A204.1 (cell line): ENCODE data around the gene PBXIP1.

Experiments used
- FAIRE-seq: peaks from 2 replicates; lab custom pipeline; 2012; peaks lifted over from hg19 to GRCh38; lab: Jason Lieb, UNC

Gene PBXIP1, protein sequence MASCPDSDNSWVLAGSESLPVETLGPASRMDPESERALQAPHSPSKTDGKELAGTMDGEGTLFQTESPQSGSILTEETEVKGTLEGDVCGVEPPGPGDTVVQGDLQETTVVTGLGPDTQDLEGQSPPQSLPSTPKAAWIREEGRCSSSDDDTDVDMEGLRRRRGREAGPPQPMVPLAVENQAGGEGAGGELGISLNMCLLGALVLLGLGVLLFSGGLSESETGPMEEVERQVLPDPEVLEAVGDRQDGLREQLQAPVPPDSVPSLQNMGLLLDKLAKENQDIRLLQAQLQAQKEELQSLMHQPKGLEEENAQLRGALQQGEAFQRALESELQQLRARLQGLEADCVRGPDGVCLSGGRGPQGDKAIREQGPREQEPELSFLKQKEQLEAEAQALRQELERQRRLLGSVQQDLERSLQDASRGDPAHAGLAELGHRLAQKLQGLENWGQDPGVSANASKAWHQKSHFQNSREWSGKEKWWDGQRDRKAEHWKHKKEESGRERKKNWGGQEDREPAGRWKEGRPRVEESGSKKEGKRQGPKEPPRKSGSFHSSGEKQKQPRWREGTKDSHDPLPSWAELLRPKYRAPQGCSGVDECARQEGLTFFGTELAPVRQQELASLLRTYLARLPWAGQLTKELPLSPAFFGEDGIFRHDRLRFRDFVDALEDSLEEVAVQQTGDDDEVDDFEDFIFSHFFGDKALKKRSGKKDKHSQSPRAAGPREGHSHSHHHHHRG

DNA sequence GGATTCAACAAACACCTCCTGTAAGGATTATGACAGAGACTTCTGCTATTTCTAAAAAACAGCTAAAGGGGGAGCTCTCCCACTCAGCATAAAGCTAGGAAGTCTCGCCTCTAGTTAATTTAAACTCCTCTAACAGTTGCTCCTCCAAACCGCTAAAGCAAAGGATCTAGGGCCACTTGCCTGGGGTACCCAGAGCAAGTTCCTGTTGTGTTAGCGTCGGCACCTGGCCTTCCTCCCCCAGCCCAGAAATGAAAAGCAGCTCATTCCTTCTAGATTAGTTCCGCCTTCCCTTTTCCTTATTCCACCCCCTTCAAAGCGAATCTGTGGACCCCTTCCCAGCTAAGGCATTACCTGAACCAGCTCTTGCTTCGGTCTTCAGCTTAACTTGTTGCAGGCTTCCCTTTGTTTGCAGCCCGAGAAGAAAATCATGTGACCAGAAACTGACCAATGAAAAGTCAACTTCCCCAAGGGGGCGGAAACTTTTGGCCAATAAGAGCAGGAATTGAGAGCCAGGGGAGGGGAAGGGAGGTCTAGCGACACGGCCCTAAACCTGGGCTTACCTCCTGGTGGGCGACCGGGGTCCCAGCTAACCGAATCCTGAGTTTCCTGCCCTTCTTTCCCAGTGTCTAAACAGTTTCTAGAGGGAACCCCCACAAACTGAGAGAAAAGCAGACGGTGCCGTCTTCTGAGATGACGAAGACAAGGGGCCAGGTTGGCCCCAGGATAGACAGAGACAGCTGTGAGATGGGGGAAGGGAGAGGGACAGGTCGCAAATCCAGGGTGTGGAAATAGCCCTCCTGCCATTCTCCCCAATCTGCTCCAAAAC, at the start of gene PBXIP1:
TSS of gene PBXIP1 (minus strand) at position 382 of the 826 bp plus-strand sequence. CDS start 2,378 bp downstream, outside the sequence.
- peak; percentile 74 for FAIRE-seq

DNA sequence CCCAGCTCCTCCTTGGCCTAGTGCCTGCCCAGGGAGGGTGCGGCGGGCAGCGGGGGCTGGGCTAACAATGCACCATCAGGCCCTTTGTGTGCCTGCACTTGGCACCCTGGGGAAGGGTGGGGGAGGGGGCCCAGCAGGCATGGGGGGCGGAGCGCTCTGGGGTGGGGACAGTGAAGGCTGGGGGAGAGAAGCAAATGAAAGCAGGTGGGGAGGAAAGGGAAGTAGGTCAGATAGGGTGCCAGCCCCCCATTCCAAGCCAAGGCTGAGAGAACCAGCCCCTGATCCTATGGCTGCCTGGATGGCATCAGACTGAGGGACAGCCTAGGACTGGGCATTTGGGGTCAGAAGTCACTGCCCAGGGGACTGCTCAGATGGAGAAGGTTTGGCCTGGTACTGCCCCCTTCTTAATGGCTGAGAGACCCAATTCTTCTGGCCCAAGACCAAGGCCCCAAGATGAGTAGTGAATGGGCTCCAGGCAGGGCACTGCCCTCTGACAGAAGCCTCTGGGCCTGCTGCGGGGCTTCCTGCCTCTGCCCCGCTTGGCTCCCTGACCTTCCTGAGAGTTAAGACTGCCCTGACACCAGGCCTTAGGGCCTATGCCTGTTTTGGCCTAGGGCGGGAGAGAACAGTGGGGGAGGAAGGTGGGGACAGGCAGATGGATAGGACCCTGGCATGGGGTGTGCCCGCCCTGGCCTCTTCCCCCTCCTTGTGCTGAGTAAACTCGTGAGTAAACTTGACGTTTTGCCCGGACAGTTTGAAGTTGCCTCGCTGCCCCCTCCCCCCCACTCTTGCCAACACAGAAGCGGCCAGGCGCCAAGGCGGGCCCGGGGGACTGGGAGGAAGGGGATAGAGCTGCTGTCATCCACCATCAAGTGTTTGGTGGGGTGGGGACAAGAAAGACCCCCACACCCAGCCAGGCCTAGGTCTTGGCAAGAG, 49.4 kb upstream of the PBXIP1 start:
- FAIRE-seq, result no peak

DNA sequence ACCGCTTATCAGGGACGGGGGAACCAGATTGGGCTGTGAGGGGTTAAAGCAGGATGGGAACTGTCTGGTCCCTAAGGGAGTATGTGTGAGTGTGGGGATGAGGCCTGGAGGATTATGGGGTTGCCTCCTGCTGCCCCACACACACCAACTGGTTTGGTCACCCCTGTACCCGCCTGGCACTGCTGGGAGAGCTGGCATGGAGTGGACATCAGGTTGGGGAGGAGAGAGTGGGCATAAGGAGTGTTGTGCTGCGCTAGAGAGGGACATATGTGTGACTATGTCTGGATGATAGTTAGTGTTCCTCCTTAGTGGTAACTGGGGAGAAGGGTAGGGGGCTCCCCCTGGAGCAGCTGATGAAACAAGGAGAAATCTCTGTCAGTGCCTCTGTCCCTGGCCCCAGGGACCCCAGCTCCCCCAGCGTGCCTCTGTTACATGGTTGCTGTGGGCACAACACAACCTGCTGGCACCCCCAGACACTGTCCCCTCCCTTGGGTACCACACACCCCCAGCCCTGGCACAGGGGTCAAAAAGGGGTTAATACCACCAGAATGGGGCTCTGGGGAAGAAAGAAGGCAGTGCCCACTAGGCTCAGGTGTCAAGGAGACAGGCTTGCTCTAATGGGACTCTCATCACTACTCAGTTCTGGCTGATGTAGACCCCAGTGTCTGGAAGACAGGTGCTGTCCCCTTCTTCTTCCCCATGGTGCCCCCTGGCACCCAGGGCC, 48.6 kb upstream of the PBXIP1 start:
- no peak for FAIRE-seq

DNA sequence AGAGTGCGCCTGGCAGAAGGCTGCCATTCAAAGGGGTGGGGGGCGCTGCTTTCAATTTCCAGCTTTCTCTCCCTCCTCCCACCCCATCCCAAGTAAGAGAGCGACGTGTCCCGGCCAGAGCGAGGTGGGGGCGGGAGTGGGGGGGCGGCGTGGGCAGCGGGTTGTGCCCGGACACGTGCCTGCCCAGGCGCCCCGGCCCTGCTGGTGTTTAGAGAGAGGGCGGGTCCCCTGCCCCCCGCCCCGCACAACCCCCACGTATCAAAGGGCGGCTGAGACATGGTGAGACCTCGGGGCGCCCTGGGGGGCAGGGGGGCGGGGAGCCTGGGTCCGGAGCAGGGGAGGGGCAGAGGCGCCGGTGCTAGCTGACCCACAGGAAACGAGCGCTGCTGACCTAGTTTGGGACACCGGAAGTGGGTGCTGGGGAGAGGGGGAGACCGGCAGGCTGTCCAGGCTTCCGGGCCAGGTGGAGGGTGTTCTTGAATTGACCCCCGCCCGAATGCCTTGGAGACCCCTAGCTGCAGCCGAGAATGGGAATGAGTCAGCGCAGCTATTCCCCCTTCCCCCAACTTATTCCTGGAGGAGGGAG, 48.0 kb upstream of the PBXIP1 start:
- FAIRE-seq, result no peak

DNA sequence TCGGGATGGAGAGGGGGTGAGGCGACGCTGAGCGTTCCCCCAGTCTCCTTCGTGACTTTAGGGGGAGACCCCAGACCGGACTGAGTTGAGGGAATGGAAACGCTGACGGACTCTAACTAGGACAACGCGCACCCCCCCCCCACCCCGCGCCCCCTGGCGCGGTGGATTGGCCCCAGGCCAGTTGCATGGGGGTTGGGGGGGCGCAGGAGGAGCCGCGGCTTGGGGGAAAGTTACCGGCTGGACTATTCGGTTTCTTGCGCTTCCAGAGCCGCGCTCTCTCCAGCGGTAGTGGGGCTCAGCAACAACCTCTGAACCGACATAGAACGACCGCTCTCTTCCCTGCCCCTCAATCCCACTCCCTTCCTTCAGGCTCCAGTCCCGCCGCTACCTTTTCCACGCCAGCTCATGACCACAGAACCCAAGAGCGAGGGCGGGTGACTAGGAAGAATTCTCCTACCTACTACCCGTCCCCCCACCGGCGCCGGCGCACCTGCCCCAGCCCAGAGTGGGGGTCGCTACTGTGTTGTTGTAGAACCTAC, 47.4 kb upstream of the PBXIP1 start:
- no peak for FAIRE-seq

DNA sequence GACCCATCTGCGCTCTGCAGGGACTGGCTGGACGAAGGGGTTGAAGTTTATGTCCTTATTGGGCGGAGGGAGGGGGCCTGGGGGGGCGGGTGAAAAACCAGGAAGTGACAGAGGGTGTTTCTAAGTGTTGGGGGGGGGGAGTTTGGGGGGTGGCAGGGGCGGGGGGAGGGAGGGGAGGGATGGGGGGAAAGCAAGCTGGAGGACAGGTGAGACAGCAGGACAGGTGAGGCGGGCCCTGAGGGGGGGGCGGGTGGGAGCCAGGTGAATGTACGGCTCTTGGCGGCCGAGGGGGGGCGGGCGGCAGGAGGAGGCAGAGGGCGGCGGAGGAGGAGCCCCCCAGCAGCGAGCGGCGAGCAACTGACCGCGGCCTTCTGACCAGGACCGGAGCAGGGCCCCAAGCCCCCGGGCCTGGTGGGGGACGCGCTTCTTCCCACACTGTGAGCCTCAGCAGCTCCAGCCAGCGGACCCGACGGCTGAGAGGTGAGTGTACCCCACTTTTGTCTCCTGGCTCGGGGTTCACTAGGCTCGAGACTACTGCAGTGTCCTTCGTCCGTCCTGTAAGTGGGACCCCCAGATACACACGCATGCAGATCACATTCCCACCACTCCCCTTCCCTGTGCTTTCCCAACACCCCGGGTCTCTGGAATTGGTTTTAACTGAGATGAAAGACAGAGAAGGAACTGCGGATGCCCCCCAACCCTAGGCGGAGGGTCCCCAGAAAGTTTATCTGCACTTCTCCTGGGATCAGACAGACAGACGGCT, 46.7 kb upstream of the PBXIP1 start, which contains the start of gene ZBTB7B:
TSS of gene ZBTB7B (plus strand) at position 339 of the 763 bp plus-strand sequence. CDS start 11,859 bp downstream, outside the sequence.
- no peak for FAIRE-seq

DNA sequence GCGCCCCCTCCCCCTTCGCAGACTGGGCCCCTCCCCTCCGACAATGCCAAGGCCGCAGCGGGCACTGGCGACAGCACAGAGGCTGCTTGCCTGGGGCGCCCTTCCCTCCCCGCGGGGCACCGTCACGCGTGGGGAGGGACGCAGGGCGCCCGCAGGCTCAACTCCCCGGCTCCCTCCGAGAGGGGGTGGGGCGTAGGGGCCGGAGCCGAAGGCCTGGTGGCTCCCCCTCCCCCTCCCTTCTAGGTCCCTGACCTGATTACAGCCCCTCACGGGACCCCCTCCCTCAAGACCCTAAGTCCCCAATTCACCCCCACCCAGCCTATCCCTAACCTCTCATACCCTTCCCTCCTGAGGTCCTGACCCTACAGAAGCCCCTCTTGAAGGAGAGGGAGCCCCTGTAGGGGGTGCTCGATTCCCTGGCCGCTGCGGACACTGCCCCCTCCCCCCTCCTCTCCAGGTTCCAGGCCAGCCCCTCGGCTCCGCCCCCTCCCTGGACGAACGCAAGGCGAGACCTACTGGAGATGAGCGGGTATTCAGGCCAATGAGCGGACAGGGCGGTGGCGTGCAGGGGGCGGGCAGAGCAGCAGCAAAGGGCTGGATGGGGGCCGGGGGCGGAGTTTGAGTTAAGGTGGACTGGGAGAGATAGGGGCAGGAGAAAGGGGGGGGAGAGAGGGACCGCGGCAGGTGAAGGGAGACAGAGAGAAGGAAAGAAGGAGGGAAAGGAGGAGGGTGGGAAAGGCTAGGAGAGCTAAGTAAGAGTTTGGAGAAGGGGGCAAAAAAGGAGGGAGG, 46.0 kb upstream of the PBXIP1 start:
- FAIRE-seq, result peak; percentile 90

DNA sequence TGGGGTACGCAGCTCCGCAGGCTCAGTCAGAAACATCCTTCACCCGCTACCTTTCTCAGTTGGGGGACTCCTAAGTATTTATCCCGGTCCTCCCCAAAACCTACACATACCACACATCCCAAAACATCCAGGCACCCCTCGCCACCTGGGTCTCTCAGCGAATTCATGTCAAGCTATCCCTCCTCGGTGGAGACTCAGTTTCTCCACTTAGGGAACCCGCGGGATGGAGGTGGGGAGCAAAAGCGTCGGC, 45.5 kb upstream of the PBXIP1 start:
- no peak for FAIRE-seq

DNA sequence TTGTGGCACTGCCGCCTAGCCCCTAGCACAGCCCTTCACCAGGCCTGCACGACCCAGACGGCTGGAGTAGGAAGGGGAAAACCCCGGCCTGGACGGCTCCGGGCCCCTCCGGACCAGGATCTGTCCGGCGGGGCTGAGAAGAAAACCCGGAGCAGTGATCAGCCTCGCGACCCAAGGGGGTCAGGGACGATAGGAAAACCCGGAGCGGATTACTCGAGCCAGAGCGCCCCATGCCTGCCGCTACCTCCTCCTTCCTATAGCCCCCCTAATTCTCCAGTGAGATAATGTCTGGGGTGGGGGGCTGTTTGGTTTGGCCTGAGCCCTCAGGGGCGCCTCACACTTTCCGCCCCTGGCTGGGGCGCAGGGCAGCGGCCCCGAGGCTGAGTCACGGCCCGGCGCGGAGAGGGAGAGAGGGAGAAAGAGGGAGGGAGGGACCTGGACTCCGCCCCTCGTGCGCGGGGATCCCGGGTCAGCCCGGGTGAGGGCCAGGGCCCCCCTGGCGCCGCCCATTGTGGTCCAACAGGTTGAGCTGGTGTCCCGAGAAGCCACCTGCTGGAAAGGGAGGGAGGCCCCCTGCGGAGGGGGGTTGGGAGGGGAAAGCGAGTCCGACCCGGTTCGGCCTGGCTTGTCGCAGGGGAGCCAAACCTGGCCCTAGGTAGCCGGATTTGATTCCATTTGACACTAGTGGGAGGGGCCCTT, 45.0 kb upstream of the PBXIP1 start:
- no peak for FAIRE-seq

DNA sequence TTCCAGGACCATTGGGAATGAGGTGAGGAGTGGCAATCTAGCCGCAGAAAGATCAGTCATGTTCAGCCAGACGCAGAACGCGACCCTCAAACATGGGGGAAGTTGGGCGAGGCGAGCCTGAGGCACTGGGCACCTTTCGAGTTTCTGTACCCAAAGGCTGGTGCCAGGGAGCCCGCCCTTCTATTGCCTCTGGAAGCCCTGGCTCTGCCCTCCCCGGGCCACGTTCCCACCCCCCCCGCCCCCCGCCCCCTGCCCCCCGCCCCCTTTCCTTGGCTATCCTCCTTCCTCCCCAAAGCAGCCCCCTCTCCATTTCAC, 44.5 kb upstream of the PBXIP1 start:
- no peak for FAIRE-seq

DNA sequence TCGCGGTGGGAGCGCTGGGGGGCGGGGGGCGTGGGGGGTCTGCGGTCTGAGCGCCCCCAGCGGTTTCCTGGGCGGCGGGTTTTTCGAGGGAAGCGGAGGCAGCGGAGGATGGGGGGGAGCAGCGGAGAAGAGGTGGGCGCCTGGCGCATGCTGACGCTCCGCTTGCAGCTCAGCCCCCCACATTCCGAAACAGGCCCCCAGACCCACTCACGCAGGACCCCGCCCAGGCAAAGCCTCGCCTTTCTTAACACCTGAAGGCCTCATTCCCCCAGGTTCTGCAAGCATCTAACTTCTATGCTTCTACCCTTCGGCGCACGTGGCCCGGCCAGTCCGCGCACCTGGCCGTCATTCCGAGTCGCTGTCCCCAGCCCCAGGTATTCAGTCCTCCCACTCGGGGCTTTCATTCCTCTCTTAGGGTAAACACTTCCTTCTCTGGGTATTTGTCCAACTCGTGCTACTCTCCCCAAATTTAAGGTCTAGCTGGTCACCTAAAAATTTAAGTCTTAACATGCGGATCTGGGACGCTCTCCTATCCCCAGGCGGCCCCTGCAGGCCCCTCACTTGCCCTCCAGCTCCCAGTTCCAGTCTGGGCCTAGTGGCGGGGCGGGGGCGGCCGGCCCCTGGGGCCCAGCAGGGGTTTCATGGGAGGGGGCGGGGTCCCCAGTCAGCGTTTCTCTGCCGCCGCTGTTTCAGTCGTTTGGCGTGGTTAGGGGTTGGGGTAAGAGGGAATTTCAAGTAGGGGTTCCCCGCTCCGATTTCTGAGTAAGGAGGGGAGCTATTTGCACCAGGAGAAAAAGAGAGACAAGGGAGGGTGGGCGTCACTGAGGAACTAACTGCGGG, 43.9 kb upstream of the PBXIP1 start:
- no peak for FAIRE-seq

DNA sequence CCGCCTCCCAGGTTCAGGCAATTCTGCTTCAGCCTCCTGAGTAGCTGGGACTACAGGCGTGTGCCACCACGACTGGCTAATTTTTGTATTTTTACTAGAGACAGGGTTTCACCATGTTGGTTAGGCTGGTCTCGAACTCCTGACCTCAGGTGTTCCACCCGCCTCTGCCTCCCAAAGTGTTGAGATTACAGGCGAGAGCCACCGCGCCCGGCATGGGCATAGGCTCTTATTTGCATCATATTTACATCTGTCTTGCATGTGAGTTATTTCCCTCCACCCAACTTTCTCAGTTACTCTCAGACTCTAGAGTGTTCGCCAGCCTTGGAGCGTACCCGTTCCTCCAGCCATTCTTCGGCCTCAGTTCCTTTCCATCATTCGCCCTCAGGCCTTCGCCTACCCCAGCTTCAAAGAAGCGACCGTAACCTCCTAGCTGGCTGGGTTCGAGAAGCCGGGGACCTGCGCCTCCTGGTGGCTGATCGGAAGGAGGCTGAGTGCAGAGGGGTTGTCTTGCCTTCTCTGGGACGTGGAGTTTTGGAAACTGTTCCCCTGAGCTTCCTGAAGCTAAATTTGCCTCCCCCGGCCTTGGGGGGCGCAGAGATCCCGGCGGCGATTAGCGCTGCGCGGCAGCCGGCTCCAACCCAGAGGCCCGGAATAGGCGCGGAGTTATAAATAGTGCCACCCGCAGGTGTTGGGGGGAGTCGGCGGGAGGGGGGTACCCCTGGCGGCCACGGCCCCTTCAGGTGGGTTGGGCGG, 43.1 kb upstream of the PBXIP1 start:
- peak; percentile 51 for FAIRE-seq

DNA sequence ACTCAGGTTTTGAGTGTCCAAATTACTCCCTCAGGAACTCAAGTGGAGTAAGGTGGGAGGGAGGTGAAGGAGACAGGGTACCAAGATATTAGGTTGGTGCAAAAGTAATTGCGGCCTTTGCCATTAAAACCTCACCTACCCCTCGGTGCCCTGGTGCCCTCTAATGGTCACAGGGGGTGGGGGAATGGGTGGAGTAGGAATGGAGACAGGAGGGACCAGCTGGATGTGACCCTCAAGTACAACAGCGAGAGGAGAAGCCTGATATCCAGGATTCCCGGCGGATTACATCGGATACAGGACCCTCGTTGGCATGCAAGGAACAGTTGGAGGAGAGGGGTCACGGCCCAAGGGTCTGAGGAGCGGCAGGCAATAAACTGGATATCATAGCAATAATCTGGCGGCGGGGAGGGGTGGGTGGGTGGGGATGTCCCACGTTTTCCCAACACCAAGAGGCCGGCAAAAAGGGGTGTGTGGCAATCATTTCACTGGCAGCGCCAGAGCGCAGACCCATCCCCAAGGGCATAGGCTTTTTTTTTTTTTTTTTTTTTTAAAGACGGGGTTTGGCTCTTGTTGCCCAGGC, 42.4 kb upstream of the PBXIP1 start:
- FAIRE-seq, result no peak

DNA sequence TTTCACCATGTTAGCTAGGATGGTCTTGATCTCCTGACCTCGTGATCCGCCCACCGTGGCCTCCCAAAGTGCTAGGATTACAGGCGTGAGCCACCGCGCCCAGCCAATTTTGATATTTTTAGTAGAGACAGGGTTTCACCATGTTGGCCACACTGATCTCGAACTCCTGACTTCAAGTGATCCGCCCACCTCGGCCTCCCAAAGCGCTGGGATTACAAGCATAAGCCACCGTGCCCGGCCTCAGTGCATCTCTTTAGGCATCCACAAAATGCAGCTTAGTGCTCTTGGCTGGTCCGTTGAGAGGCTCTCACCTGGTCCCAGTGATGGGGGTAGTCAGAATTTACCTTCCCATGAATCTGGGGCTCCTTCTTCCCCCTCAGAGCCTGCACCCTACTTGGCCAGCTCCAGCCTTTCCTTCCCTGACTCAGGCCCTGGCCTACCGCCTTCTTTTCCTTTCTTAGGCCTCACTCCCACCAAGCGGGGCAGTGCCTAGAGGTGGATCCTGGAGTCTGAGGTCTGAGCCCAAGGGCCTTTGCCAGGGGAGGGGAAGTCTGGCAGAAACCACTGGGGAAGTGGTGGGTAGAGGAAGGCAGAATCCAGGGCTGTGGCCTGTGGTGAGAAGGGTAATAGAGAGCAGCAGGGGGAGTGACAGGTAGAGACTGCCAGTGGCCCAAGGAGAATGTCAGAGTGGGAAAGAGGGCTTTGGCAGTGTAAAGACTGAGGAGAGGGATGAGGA, 41.2 kb upstream of the PBXIP1 start:
- FAIRE-seq, result no peak

DNA sequence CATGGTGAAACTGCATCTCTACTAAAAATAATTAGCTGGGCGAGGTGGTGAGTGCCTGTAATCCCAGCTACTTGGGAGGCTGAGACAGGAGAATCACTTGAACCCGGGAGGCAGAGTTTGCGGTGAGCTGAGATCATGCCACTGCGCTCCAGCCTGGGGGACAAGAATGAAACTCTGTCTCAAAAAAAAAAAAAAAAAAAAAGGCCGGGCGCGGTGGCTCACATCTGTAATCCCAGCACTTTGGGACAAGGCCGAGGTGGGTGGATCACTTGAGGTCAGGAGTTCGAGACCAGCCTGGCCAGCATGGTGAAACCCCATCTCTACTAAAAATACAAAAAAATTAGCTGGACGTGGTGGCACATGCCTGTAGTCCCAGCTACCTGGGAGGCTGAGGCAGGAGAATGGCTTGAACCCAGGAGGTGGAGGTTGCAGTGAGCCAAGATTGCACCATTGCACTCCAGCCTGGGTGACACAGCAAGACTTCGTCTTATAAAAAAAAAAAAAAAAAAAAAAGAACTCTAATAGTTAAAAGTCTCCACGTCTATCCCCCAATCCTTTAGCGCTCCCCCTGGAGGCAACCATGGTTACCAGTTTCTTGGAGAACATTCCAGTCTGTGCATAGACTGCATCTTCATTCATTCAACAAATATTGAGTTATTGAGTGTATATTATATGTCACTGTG, 39.5 kb upstream of the PBXIP1 start:
- FAIRE-seq, result peak; percentile 30
